ENCODE results near the gene INSYN1.

- TF ChIP-seq YY1 (IDR thresholded peaks at IDR 0.05; ENCODE audit: low read depth) (no peak), CEBPB (IDR thresholded peaks at IDR 0.05) (no peak), REST (IDR thresholded peaks at IDR 0.05; ENCODE audit: low read depth) (no peak), MAX (IDR thresholded peaks at IDR 0.05) (no peak)
Measured at GRCh38 chr15:73799466-73799865, 46.3 kb upstream of the INSYN1 start.
